HG03139 (cell line): Measurements from ENCODE around the gene CDC25C.
"Not testable (repeated sequence)": the region's sequence is repeated elsewhere in the genome, so short reads cannot be mapped to it uniquely, and the experiment has no call there.

Experiments
- ATAC-seq: cut with Tn5 transposase; IDR thresholded peaks from one replicate; pipeline ENCODE4 v1.9.1; 2021; ENCODE audit not compliant: unreplicated experiment

Gene CDC25C

DNA sequence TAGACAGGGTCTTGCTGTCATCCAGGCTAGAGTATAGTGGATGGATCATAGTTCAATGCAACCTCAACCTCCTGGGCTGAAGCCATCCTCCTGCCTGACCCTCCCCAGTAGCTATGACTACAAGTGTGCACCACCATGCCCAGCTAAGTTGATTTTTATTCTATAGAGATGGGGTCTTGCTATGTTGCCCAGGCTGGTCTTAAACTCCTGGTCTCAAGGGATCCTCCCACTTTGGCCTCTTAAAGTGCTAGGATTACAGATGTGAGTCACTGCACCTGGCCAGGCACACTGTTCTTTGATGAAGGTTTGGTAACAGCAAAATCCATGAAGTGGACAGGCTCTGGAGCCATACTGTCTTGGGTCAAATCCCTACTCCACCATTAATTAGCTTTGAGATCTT, 50.7 kb downstream of the CDC25C start:
- ATAC-seq = no peak

DNA sequence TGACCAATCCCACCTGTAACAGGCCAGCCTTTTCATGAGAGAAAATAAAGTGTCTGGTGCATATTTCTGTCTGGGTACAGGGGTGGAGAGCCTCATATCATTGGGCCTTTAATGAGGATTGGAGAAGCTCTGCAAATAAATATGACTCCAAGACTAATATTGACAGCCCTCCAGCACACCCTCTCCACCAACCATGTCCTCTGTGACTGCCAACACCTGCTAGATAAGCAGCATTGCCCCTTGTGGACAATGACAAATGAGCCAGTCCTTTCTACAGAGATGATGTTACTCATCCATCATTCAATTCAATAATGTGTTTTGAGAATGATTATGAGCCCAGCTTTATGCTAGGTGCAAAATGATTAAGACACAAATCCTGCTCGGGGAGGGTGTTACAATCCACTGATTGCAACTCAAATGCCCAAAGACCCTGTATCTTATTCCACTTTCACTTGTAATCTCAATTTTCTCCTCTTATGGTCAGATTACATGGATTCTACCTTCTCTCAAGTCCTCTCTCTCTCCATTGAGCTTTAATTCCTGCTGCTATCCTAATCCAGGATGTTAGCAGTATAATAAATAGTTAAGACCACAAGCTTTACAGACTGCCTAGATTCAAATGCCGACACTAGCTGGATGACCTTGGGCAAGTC, 55.1 kb downstream of the CDC25C start:
- no peak for ATAC-seq

DNA sequence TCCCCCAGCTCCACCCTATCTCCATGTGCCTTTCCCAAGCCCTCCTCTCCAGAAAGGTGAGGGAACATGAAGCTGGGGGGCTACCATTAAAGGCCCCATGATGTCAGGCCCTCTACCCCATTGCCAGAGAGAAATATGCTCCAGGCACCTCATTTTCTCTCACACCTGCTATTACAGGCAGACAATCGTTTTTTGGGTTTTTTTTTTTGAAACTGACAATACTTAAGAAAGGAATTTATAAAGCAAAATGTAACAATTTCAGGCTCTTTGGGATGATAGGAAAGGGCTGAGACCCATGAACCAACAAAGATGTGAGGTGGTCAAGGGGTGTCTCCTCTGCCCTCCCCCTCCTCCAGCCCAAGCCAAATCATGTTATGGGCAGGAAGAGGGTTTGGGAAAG, 55.7 kb downstream of the CDC25C start:
- no peak for ATAC-seq

DNA sequence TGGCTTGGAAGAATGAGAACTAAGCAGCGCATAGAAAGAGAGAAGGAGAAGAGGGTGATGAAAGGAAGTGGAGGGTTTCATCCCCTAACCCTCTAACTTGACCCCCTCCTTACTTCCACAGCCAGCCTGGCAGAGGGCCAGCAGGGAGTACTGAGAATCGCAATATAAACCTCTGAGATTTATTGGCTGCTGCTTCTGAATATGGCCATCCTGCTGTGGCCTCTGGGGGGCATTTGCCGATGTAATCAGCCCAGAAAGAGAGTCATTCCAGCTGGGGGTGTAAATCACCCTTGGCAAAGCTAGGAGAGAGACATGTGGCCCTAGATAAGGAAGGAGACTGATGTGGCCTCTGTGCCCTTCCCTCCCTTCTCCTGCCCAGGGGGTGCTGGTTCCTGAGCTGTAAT, 56.2 kb downstream of the CDC25C start:
- no peak for ATAC-seq

DNA sequence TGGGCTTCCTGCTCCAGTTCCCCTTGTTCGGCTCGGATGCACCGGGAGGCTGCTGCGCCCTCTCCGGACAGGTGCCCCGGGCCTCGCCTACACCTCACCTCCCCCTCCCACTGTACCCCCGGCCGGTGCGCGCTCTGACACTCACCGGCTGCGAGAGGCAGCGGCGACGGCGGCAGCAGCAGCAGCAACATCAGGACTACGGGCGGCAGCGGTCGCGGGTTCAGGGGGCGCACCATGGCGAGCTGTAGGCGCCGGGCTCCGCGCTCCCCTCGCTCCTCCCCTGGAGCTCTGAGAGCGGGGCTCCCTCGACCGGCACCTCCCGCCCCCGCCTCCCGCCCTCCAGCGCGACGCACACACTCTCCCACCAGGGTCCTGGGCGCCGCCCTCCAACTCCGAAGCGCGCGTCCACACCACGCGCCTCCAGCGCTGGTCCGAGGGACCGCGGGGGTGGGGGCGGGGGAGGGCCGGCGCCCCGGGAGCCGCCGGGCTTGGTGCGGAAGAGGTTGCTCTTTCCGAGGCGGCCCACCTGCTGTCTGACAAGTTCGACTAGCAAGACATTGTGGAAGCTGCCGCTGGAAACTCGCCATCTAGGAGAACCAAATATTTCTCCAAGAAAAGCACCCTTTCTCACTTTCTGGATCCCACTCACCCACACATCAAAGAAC, 57.3 kb downstream of the CDC25C start, which contains the start of gene GFRA3:
GFRA3 (minus strand) TSS at position 433 of the 665 bp plus-strand sequence; CDS start at position 236, 197 bp downstream.
- no peak for ATAC-seq

DNA sequence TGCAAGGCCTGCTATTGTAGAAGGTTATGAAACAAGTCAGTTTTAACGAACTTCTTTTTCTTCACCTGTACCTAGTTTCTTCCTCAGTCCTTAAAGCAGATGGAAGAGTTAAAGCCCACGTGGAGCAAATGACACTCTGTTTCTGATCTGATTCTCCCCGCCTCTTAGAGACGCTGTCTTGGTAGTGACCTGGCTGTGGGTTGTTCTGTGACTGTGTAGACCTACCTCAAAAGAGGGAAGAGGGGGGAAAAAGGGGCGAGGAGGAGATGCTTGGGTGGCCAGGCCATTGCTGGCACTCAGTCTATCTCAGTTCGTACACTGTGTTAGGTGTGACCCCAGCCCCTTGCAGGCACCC, 57.8 kb downstream of the CDC25C start:
- no peak for ATAC-seq

DNA sequence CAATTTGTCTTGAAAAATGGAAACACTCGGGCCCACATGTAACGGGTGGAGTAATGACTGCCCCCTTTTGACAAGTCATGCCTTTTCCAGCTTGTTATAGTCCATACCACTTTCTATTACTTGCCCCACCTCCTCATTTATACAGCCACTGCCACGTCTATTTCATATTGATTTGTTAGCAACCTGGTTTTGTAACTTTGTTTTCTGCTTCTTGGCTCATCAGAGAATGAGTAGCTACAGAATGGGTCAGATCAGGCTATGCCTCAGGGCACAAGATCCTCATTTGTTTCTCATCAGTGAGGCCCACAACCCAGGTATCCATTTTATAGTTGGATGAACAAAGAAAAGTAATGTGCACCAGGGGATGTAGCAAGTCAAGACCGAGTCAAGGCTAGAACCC, 58.9 kb downstream of the CDC25C start:
- ATAC-seq = no peak

DNA sequence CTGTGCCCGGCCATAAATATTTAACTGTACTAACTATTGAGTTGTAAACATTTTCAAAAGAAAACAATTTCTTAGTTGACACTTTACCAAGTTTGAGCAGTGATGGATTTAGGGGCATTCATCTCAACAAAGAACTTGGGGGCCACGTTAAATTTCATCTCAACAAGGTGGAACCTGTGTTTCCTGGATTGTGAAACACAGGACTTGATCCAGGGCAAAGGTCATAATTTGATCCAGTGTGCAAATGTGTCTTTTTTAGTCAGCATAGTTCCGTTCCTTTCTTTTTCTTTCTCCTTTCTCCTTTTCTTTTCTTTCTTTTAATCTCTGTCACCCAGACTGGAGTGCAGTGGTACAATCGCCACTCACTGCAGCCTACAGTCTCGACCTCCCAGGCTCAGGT, 60.3 kb downstream of the CDC25C start:
- no peak for ATAC-seq

DNA sequence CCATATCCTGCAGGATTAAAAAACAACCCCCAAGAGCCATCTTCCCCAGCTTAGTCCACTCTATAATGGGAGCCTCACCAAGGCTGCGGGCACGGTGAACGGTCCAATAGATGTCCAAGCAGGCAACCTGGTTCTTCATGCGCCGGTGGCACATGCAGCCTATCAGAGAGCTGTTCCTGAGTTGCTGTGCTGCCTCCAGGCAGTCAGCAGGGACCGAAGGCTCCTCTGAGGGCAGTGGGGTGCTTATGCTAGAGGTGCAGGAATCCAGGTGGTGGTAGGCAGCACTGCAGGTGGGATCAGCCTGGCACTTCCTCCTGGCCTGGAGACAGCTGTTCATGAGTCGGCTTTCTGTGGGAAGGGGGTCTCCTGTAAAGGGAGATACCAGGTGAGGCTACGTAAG, 67.4 kb downstream of the CDC25C start:
- no peak for ATAC-seq

DNA sequence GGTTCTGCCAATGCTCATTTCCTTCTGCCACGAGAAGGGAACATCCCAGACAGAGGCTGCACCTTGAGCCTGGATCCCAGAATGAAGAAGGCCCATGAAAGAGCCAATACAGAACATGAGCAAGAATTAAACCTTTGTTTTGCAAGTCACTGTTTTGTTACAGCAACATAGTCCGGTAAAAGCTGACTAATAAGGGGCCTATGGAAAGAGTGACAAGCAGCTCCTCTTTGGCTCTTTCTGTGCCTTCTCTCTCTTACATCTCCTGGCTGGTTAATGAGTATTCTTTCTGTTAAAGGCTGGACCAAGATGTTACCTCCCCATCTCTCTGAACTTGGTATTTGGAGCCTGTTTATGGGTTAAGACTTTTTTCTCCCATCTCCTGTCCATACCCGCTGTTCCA, 68.0 kb downstream of the CDC25C start:
- no peak for ATAC-seq

DNA sequence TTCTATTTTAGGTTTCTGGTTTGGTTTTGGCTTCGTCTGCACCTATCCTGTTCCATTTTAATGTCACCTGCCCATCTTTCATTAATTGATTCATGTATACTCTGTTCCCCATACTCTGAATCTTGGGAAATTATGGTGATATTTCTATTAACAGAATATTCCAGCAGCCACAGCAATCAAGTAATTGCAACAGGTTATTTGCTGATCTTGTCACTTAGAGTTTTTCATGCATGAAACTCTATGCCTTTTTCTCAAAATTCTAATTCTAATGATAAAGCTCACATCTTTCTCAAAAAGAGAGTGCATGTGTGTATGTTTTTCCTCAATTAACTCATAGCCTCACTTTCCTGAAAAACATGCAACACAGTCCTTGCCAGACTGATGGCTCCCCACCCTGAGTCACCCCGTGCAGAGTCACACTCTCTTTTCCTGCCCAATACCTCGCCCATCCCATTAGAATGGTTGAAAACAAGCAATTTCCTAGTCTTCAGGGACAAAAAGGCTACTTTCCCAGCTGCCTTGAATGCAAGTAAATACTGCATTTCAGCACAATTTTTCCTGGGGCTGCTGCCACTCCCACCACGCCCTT, 72.8 kb downstream of the CDC25C start:
- no peak for ATAC-seq

DNA sequence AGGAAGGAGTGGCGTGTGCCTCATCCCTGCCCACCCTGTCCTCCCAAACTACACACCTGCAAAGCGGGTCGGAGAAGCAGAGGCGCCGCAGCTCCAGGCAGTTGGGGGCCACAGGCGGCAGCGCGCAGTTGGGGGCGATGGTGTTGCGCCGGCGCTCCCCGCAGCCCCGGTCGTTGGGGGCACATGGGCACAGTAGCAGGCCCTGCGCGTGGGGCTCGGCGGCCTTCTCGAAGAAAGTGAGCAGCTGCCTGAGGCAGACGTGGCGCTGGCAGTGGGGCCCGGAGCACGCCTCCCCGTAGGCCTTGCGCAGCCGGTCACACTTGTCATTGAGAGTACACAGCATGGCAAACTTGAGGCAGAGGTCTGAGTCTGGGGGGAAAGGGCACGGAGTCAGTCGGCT, 74.0 kb downstream of the CDC25C start:
- ATAC-seq = no peak

DNA sequence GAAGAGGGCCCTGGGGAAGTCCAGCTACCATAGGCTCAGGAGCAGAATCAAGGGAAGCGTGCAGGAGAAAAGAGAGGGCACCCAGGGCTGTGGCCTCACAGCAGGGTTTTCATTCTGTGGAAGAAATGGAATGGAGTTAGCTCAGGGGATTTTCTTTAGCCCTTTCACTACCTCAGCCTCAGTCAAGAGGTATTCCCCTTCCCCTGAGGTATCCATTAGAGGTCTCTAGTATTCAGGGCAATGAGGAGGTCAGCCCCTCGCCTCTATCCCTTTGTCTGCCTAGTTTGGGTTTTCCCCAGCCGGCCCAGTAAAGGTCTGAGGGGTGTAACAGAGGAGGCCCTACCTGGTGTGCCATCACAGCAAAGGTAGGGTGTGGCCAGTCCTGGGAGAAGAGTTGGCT, 78.7 kb downstream of the CDC25C start:
- ATAC-seq = no peak

DNA sequence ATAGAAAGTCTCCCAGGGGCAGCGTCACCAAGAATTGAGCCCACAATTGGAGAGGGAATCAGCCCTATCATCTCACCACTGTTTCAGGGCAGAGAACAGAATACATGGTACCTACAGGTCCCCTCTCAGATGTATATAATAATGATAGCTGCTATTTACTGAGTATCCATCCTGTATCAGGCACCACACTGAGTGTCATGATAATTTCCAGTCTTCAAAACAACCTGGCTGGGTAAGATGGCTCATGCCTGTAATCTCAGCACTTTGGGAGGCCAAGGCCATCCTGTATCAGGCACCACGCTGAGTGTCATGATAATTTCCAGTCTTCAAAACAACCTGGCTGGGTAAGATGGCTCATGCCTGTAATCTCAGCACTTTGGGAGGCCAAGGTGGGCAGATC, 83.8 kb downstream of the CDC25C start:
- not testable (repeated sequence) for ATAC-seq

DNA sequence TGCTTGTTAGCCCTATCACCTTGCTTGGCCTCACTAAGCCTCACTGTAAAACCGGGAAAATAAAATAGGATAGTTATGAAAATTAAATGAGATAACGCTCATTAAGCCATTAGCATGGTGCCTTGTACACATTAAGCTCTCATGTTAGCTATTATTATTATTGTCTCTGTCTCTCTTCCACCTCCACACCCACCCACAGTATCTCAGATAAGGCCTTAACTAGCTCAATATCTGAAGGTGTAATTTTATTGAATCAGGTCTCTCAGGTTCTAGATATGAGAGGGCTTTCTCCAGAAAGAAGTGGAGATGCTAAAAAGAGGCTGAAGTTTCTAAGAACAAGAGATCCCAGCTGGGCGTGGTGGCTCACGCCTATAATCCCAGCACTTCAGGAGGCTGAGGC, 84.8 kb downstream of the CDC25C start:
- no peak for ATAC-seq

DNA sequence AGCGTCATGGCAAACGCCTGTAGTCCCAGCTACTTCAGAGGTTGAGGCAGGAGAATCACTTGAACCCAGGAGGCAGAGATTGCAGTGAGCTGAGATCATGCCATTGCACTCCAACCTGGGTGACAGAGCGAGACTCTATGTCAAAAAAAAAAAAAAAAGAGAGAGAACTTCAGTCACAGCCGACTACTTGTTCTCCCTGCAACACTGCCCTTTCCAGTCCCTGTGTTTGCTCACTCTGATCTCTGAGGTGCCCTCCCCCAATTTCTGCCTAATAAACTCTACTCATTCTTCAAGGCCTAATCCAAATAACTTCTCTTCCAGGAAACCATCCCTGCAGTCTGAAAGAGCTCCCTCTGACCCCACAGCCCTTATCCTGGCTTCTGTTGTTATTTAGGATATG, 85.3 kb downstream of the CDC25C start:
- no peak for ATAC-seq

DNA sequence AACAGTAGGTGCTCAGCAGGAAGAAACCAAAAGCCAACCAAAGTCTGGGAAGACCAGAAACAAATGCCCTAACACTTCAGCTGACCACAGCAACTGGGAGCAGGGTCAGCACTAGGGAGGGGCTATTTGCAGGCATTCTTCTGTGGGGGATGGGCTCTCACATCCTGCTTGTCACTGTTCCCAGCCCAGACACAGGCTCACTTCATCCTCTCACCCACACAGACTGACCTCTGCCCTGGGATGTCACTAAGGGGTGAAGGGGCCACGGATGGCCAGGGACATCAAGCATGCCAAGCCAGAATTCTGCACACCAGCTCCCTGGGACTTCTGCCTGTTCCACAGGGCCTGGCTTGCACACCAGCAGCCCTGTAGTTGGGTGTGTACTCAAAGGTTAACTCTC, 85.9 kb downstream of the CDC25C start:
- no peak for ATAC-seq

DNA sequence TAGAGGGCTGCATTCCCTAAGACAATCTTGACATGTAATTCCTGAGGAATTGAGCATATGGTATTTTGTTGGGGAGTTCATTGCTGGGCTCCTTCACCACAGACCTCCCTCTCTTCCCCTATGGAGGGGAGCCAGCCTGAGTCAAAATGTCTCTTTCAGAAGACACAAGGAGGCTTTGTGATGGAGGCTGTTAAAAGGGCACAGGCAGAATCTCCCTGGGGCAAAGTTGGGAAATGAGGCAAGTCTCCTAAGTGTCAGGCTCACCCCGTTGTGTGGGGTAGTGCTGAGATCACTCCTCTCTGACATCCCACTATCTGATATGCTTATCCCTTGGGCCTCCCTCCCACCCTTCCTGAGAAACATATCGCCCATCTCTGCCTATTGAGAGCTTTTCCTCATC, 87.8 kb downstream of the CDC25C start:
- ATAC-seq = no peak

DNA sequence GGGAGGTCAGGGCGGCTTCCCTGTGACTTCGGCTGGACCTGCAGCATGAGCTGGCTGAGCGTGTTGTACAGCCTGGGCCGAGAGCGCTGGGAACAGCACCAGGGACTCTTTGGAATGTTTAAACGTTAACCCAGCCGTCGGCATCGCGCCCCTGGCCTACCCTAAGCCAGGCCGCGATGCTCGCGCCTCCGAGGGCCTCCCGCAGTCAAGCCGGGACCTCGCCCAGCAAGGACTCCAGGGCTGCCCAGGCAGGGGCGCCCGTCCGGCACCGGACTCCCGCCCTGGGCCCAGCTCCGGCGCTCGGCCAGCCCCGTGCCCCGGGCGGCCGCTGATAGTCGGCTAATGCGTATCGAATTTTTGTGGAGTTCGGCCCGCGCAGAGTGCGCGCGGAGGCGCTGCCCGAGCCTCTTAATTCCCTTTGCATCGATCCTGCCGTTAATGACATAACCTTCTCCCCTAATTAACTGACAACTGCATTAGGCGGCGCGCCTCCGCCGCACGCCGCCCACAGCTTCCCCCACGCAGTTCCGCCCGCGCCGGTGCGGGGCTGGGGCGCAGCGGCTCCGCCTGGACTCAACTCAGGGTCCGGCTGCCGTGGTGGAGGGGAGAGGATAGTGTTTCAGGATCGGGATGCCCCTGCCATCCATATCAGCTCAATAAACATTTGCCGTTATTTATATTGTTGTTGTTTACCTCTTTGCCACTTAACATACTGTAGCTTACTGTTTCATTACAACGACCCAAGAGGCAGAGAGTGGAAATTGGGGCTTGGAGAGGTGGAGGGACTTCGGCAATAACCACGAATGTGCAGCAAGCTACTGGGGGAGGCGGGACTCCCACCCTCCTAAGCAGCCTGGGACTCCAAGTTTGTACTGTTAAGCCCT, 89.7 kb downstream of the CDC25C start:
- no peak for ATAC-seq

DNA sequence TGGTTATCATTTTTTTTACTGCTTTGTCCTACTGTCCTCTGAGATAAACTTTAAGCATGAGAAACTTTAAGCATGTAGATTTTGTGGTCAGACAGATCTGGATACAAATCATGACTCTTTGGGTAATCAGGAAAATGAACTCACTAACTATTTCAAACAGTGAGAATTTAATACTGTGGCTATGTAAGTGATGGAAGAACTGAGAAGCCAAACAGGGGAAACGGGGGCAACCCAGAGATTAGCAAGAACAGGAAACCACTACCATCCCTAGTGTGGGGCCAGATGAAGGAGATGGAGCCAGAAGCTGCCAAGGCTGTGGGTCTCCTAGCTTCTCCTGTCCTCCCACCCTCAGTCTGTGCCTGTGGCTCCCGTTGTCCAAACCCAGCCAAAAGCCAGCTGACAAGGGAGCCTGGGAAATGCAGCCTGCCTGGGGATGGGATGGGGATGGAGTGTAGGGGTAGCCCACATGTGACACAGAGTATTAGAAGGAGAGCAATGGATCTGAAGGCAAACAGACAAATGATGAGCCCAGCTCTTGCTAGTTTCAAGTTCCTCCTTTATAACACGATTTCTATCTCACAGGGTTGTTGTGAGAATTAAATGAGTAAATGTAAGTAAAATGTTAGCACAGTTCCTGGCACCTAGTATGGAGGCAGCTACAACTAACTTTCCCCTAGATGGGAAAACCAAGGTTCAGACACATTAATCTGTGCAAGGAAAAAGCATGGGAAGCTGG, 90.8 kb downstream of the CDC25C start:
- no peak for ATAC-seq

DNA sequence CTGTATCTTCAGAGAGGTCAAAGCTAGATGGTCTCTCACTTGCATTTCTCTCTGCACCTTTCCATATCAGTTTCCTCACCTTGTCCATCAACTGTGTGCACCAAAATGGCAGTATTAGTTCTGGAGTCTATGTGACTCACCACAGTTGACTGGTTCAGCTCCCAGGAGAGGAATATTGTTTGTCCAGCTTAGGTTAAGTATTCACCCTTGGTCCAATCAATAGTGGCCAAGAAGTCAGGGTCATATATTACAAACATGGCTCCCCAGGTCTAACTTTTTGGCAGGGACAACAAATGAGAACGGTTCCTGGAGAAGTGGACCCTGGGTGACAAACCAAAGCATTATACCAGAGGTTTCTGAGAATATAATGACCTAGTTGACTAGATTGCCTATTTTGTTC, 93.6 kb downstream of the CDC25C start:
- no peak for ATAC-seq
